Measurements from ENCODE around the gene PDE9A. TPM values are rescaled to one million over a fixed set of nuclear protein-coding genes. Genes with fewer than 3 reads are reported as not detected.
A peak's percentile ranks its signal among the peaks of the same experiment; 100 is the strongest.

Gene PDE9A
- total RNA-seq, 1 donor from 2014 or later = 3.9 TPM

- Histone ChIP-seq H3K36me3 (ENCODE audit: control insufficient read depth, insufficient read depth, low read length) (no peaks in the 10 kb centered on the region), H3K4me3 (ENCODE audit: low read depth, low read length) (no peak overlapping the region), H3K27me3 (ENCODE audit: control insufficient read depth, insufficient read depth, low read length) (peaks cover 69% of the 10 kb centered on the region)
- DNase-seq (ENCODE audit: low read depth) = no peak
- no peak for TF ChIP-seq CTCF (IDR thresholded peaks at IDR 0.05; ENCODE audit: insufficient read depth, low read length, poor library complexity, severe bottlenecking)
Observed at GRCh38 chr21:42676808-42677207, 23.4 kb downstream of the PDE9A start.

DNA sequence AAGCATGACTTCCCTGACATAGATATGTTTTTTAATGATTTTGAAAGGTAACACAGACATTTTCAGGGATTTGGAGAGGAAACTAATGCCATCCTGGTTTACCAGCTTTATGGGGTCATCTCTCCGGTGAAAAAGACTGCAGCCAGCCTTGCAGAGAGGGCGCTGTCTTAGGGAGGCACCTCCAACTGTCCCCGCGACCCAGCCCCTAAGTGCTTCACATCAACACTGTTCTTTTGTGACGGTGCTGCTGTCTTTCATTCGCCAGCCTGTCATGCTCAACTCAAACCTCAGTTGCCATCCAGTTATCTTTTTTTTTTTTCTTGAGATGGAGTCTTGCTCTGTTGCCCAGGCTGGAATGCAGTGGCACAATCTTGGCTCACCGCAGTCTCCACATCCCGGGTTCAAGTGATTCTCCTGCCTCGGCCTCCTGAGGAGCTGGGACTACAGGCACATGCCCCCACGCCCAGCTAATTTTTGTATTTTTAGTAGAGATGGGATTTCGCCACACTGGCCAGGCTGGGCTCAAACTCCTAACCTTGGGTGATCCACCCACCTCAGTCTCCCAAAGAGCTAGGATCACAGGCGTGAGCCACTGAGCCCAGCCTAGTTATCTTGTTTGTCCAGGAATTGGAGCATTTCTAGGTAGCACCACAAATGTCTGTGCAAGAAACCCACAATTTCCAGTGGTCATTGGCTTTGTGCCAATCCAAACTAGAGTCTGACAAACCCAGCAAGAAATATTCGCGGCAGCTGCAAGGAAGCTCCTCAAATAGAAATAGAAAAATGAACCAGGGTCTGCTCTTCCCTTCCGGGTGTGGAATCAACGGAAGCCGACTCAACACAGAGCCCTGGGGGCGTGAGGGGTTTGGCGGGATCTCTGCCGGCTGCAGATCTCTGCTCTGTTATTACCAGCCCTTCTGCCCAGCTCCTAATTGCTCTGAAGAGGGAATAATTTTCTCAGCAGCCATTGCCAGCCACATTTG, 24.2 kb downstream of the PDE9A start:
- peak; percentile 63 for DNase-seq (ENCODE audit: low read depth)
- Histone ChIP-seq H3K27me3 (ENCODE audit: control insufficient read depth, insufficient read depth, low read length) (peaks cover 67% of the 10 kb centered on the region), H3K4me3 (ENCODE audit: low read depth, low read length) (no peak overlapping the region), H3K36me3 (ENCODE audit: control insufficient read depth, insufficient read depth, low read length) (no peaks in the 10 kb centered on the region)
- TF ChIP-seq CTCF (IDR thresholded peaks at IDR 0.05; ENCODE audit: insufficient read depth, low read length, poor library complexity, severe bottlenecking) = no peak

DNA sequence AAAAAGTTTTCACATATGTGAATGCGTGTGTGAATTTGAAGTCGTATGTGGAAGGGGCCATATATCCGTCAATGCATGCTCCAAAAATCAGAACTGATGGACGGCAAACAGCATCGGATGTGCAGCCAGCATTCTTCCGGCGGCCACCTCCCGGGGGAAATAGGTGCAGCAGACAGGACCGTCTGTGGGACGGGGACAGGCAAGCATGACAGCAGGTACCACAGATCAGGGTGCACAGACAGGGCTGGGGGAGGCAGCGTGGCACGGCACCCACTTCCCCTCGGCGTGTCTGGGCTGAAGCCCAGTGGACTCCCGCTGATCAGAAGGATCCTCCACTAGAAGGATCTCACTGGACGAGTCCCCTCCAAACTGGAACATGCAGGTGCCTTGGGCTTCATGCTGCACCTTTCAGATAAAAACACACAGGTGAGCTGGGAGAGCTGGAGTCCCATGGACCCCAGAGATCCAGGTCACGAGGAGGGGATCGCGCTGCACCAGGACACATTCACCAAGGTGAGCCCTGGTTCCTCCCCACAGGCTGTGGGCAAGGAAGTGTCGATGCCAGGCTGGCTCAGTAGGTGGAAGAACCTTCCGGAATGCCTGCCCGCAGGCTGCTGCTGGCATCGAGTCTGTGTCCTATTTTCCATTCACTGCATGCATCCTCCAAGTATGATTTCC, 25.3 kb downstream of the PDE9A start:
- Histone ChIP-seq H3K4me3 (ENCODE audit: low read depth, low read length) (no peak overlapping the region), H3K27me3 (ENCODE audit: control insufficient read depth, insufficient read depth, low read length) (peaks cover 70% of the 10 kb centered on the region), H3K36me3 (ENCODE audit: control insufficient read depth, insufficient read depth, low read length) (no peaks in the 10 kb centered on the region)
- DNase-seq (ENCODE audit: low read depth) = no peak
- no peak for TF ChIP-seq CTCF (IDR thresholded peaks at IDR 0.05; ENCODE audit: insufficient read depth, low read length, poor library complexity, severe bottlenecking)

- DNase-seq (ENCODE audit: low read depth) = no peak
- TF ChIP-seq CTCF (IDR thresholded peaks at IDR 0.05; ENCODE audit: insufficient read depth, low read length, poor library complexity, severe bottlenecking) = no peak
- Histone ChIP-seq H3K36me3 (ENCODE audit: control insufficient read depth, insufficient read depth, low read length) (no peaks in the 10 kb centered on the region), H3K4me3 (ENCODE audit: low read depth, low read length) (no peak overlapping the region), H3K27me3 (ENCODE audit: control insufficient read depth, insufficient read depth, low read length) (peaks cover 69% of the 10 kb centered on the region)
Observed at GRCh38 chr21:42679319-42680057, 26.1 kb downstream of the PDE9A start.

DNA sequence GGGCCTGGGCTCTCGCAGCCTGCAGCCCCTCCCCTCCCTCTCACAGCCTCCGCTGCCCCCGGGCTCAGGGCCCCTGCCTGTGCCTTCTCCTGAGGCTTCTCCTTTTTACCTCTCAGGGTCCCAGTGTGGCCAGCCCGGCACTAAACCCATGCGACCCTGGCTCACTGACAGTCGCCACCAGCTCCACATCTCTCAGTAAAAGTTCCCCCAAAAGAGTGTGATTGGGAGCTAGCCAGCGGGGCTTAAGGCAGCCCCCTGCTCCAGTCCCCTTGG, 26.6 kb downstream of the PDE9A start:
- H3K36me3 ChIP-seq (ENCODE audit: control insufficient read depth, insufficient read depth, low read length) = no peaks in the 10 kb centered on the region
- H3K27me3 ChIP-seq (ENCODE audit: control insufficient read depth, insufficient read depth, low read length) = peaks cover 70% of the 10 kb centered on the region
- no peak for TF ChIP-seq CTCF (IDR thresholded peaks at IDR 0.05; ENCODE audit: insufficient read depth, low read length, poor library complexity, severe bottlenecking)
- no peak for DNase-seq (ENCODE audit: low read depth)
- H3K4me3 ChIP-seq (ENCODE audit: low read depth, low read length) = no peak overlapping the region

All from kidney epithelial cell (primary cell).